ENCODE data around the gene MYL2.

Gene MYL2

DNA sequence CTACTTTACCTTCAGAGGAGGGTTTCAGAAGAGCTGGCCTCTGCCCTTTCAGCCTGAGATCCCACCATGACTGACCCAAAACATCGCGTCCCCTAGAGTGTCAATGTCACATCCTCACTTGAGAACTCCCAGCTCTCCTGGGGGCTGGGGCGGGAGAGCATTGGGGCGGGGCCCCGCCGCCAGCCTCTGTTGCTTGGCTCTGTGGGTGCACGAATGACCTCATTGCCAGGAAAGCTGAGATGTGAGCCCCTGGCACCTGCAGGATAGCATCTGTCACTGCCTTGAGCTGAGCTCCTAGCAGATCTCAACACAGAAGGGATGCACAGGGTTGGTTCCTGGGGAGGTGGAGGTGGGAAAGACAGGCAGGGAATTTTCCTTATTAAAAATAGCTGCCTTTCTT, 20.6 kb upstream of the MYL2 start:
- Histone ChIP-seq H3K36me3 (ENCODE audit: insufficient read depth, low read length) (no peaks in the 10 kb centered on the region), H2AFZ (ENCODE audit: low read length, unreplicated experiment) (no peak overlapping the region), H3K79me2 (ENCODE audit: control insufficient read depth, insufficient read depth, low read length, unreplicated experiment) (no peaks in the 10 kb centered on the region), H3K4me1 (ENCODE audit: control insufficient read depth, insufficient read depth, low read length, unreplicated experiment) (no peaks in the 10 kb centered on the region), H3K27me3 (ENCODE audit: insufficient read depth, low read length) (peaks cover 68% of the 10 kb centered on the region), H3K4me3 (ENCODE audit: low read depth, low read length) (no peak overlapping the region), H3K27ac (ENCODE audit: low read depth, low read length) (no peak overlapping the region)

DNA sequence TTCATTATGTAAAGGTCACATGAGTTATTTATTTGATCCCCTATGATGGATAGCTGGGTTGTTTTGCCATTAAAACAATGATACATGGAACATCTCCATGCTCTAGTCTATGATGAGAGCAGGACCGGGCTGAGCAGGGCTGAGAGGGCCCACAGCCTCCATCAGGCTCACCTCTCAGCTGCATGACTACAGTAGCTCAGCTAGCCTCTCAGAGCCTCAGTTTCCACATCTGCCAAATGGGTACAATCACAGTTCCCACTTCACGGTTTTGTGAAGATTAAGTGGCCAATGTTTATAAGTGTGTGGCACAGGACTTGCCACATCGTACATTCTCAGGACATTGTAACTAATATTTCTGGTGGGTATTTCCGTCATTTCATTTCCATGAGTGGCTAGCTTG, 19.9 kb upstream of the MYL2 start:
- Histone ChIP-seq H3K79me2 (ENCODE audit: control insufficient read depth, insufficient read depth, low read length, unreplicated experiment) (no peaks in the 10 kb centered on the region), H3K4me3 (ENCODE audit: low read depth, low read length) (no peak overlapping the region), H3K4me1 (ENCODE audit: control insufficient read depth, insufficient read depth, low read length, unreplicated experiment) (no peaks in the 10 kb centered on the region), H2AFZ (ENCODE audit: low read length, unreplicated experiment) (no peak overlapping the region), H3K27ac (ENCODE audit: low read depth, low read length) (no peak overlapping the region), H3K36me3 (ENCODE audit: insufficient read depth, low read length) (no peaks in the 10 kb centered on the region), H3K27me3 (ENCODE audit: insufficient read depth, low read length) (peaks cover 65% of the 10 kb centered on the region)

DNA sequence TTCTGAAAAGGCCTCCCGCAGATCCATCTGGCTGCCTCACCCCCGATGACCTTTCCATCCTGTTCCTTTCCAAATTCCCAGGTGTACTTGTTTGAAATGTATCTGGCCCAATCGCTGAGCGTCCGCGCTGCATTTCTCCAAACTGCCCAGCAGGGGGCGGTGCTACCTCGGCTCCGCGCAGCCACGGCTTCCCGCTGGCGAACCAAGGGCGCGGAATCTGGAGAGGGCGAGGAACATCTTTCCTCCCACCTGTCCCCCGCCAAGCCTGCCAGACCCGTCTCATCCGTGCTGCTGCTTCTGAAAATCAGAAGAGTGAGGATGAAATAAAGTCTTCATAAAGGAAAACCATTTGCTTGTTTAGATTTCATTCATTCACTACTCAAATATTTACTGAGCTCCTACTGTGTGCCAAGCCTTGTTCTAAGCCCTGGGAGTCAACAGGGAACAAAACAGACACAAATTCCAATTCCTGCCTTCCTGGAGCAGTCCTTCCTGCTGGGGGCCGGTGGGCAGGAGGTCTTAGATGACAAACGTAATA, 16.8 kb upstream of the MYL2 start:
- Histone ChIP-seq H3K36me3 (ENCODE audit: insufficient read depth, low read length) (no peaks in the 10 kb centered on the region), H3K79me2 (ENCODE audit: control insufficient read depth, insufficient read depth, low read length, unreplicated experiment) (no peaks in the 10 kb centered on the region), H3K4me3 (ENCODE audit: low read depth, low read length) (no peak overlapping the region), H2AFZ (ENCODE audit: low read length, unreplicated experiment) (peak overlapping the region; percentile 2), H3K27ac (ENCODE audit: low read depth, low read length) (no peak overlapping the region), H3K27me3 (ENCODE audit: insufficient read depth, low read length) (peaks cover 36% of the 10 kb centered on the region), H3K4me1 (ENCODE audit: control insufficient read depth, insufficient read depth, low read length, unreplicated experiment) (no peaks in the 10 kb centered on the region)

DNA sequence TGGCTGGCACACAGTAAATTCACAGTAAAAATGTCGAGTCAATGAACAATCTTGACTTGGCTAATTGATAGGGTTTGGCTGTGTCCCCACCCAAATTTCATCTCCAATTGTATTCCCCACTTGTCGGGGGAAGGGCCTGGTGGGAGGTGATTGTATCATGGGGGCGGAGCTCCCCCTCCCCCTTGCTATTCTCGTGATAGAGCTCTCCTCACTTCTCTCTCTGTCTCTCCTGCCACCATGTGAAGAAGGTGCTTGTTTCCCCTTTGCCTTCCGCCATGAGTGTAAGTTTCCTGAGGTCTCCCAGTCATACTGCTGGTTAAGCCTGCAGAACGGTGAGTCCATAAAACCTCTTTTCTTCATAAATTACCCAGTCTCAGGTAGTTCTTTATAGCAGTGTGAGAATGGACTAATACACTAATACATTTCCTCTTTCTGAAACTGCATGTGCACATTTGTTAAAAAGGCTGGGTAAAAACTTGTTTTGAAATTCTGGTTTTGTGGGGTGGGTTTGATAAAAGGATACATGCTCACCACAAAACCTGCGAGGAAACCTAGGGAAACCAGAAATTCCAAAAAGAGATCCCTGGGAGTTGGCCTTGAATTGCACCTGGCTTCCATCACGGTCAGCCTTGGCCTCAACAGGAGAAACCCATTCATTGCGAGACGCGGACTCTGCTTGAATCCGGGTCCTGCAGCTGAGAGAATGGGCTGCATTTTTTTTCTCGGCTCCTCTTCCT, 16.2 kb upstream of the MYL2 start:
- Histone ChIP-seq H3K27me3 (ENCODE audit: insufficient read depth, low read length) (peaks cover 34% of the 10 kb centered on the region), H3K4me1 (ENCODE audit: control insufficient read depth, insufficient read depth, low read length, unreplicated experiment) (no peaks in the 10 kb centered on the region), H2AFZ (ENCODE audit: low read length, unreplicated experiment) (no peak overlapping the region), H3K27ac (ENCODE audit: low read depth, low read length) (no peak overlapping the region), H3K36me3 (ENCODE audit: insufficient read depth, low read length) (no peaks in the 10 kb centered on the region), H3K79me2 (ENCODE audit: control insufficient read depth, insufficient read depth, low read length, unreplicated experiment) (no peaks in the 10 kb centered on the region), H3K4me3 (ENCODE audit: low read depth, low read length) (no peak overlapping the region)

DNA sequence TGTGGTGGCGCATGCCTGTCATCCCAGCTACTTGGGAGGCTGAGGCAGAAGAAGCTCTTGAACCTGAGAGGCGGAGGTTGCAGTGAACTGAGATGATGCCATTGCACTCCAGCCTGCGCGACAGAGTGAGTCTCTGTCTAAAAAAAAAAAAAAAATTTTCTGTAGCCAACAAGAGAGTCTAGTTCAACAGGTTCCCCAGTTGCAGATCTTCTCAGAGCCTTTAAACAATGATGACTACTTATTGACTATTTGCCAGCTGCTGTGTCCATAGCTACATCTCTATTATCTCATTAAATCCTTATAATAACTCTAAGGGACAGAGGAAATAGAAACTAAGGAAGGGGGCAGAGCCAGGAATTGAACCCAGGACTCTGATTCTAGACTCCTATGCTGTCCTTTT, 15.2 kb upstream of the MYL2 start:
- Histone ChIP-seq H3K79me2 (ENCODE audit: control insufficient read depth, insufficient read depth, low read length, unreplicated experiment) (no peaks in the 10 kb centered on the region), H3K4me3 (ENCODE audit: low read depth, low read length) (no peak overlapping the region), H3K36me3 (ENCODE audit: insufficient read depth, low read length) (no peaks in the 10 kb centered on the region), H3K27ac (ENCODE audit: low read depth, low read length) (no peak overlapping the region), H3K27me3 (ENCODE audit: insufficient read depth, low read length) (peaks cover 25% of the 10 kb centered on the region), H3K4me1 (ENCODE audit: control insufficient read depth, insufficient read depth, low read length, unreplicated experiment) (no peaks in the 10 kb centered on the region), H2AFZ (ENCODE audit: low read length, unreplicated experiment) (no peak overlapping the region)

DNA sequence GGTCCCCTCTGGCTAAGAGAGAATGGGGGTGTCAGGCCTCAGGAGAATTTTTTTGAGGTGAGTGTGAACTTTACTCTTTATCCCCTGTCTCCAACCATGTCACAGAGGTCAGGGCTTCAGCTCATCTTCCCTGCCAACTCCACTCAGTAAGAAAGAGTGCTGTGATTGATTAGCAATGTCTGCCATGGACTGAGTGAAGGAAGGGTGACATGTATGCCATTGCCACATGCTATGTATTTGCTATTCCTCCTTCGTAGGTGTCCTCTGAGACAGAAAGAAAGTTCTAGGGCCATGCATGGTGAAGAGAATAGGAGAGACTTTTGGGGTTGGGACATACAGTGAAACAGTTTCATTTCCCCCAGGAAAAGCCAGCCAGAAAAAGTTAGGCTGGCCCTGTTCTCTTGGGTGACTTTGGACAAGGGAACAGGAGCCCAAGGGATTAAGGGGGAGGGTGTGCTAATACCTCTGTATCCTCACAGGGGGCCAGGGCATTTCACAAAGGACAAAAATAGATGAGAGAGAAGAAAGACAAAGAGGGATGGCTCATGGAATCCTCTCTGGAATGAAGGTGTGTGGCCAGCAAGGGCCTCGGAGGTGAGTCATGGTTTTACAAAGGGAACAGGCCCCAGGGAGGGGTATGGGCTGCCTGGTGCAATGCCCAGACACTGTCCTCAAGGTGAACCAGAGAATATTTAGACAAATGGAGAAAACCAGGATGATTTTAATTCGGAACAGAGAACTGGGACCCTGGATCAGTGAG, 13.9 kb upstream of the MYL2 start:
- H2AFZ ChIP-seq (ENCODE audit: low read length, unreplicated experiment): no peak overlapping the region
- H3K4me3 ChIP-seq (ENCODE audit: low read depth, low read length): no peak overlapping the region
- no peaks in the 10 kb centered on the region for H3K36me3 ChIP-seq (ENCODE audit: insufficient read depth, low read length)
- H3K27ac ChIP-seq (ENCODE audit: low read depth, low read length): no peak overlapping the region
- no peaks in the 10 kb centered on the region for H3K79me2 ChIP-seq (ENCODE audit: control insufficient read depth, insufficient read depth, low read length, unreplicated experiment)
- H3K27me3 ChIP-seq (ENCODE audit: insufficient read depth, low read length): peaks cover 17% of the 10 kb centered on the region
- no peaks in the 10 kb centered on the region for H3K4me1 ChIP-seq (ENCODE audit: control insufficient read depth, insufficient read depth, low read length, unreplicated experiment)

DNA sequence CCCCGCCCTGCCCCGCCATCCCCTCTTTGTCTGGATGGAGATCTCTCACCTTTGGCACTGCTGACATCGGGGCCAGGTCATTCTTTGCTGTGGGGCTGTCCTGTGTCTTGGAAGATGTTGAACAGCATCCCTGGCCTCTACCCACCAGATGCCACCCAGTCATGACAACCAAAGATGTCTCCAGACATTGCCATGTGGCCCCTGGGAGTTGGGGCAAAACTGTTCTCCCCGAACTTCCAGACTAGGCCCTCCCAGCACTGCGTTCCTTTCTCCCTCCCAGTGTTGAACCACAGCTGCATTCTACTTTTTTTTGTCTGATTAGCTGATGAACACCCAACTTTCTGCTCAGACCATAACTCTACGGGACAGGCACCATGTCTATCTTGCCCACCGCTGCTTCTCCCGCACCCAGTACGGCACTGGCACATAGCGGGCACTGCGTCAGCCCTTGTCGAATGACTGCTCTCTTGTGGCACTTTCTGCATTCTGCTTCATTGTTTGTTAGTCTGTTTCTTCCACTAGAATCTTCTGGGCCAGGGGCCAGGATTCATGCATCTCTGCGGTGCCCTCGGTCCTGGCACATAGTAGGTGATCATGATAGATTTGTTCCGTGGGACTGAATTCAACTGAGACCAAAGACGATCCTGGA, 13.1 kb upstream of the MYL2 start:
- peaks cover 13% of the 10 kb centered on the region for H3K27me3 ChIP-seq (ENCODE audit: insufficient read depth, low read length)
- H3K27ac ChIP-seq (ENCODE audit: low read depth, low read length): no peak overlapping the region
- no peak overlapping the region for H2AFZ ChIP-seq (ENCODE audit: low read length, unreplicated experiment)
- no peaks in the 10 kb centered on the region for H3K79me2 ChIP-seq (ENCODE audit: control insufficient read depth, insufficient read depth, low read length, unreplicated experiment)
- H3K36me3 ChIP-seq (ENCODE audit: insufficient read depth, low read length): no peaks in the 10 kb centered on the region
- no peak overlapping the region for H3K4me3 ChIP-seq (ENCODE audit: low read depth, low read length)
- no peaks in the 10 kb centered on the region for H3K4me1 ChIP-seq (ENCODE audit: control insufficient read depth, insufficient read depth, low read length, unreplicated experiment)

DNA sequence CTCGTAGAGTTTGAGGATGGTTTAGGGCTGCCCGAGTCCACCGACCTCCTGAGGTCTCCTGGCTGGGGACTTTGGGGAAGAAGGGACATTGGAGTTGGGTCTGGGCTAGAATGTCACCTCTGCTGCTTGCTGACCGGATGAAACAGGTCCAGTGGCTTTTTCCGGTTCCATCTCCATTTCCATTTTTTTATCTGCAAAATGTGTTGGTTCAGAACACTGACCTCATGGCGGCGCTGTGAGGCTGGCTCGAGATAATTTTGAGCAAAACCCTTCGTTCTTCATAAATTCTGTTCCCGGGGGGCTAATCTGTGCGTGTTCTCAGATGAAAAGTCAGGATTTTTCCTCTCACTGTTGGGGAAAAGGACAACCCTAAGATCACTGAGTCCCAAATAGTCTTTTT, 11.7 kb upstream of the MYL2 start:
- H3K27me3 ChIP-seq (ENCODE audit: insufficient read depth, low read length): peaks cover 10% of the 10 kb centered on the region
- no peak overlapping the region for H2AFZ ChIP-seq (ENCODE audit: low read length, unreplicated experiment)
- H3K4me3 ChIP-seq (ENCODE audit: low read depth, low read length): no peak overlapping the region
- no peaks in the 10 kb centered on the region for H3K36me3 ChIP-seq (ENCODE audit: insufficient read depth, low read length)
- H3K79me2 ChIP-seq (ENCODE audit: control insufficient read depth, insufficient read depth, low read length, unreplicated experiment): no peaks in the 10 kb centered on the region
- no peaks in the 10 kb centered on the region for H3K4me1 ChIP-seq (ENCODE audit: control insufficient read depth, insufficient read depth, low read length, unreplicated experiment)
- H3K27ac ChIP-seq (ENCODE audit: low read depth, low read length): no peak overlapping the region

DNA sequence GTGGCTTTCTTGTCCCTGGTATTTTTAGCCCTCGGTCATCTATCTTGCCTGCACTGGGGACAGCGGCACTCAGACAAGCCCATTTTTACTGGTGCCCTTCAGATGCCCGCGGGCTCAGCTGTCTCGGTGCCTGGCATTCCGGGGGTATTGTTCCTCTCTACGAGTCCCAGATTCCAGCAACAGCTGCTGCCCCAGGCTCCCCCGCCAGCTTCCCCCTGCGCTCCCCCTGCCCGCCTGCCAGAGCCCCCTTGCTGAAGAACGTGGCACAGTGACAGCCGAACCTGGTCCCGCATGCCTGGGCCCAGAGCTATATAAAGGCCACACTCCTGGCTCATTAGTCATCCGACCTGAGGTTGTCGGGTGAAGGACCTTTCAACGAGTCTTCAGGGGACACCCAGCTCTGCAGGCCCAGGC, 10.9 kb upstream of the MYL2 start:
- H3K4me1 ChIP-seq (ENCODE audit: control insufficient read depth, insufficient read depth, low read length, unreplicated experiment): no peaks in the 10 kb centered on the region
- no peaks in the 10 kb centered on the region for H3K36me3 ChIP-seq (ENCODE audit: insufficient read depth, low read length)
- H3K27ac ChIP-seq (ENCODE audit: low read depth, low read length): no peak overlapping the region
- H3K79me2 ChIP-seq (ENCODE audit: control insufficient read depth, insufficient read depth, low read length, unreplicated experiment): no peaks in the 10 kb centered on the region
- H3K27me3 ChIP-seq (ENCODE audit: insufficient read depth, low read length): peaks cover 8% of the 10 kb centered on the region
- H3K4me3 ChIP-seq (ENCODE audit: low read depth, low read length): no peak overlapping the region
- H2AFZ ChIP-seq (ENCODE audit: low read length, unreplicated experiment): no peak overlapping the region

DNA sequence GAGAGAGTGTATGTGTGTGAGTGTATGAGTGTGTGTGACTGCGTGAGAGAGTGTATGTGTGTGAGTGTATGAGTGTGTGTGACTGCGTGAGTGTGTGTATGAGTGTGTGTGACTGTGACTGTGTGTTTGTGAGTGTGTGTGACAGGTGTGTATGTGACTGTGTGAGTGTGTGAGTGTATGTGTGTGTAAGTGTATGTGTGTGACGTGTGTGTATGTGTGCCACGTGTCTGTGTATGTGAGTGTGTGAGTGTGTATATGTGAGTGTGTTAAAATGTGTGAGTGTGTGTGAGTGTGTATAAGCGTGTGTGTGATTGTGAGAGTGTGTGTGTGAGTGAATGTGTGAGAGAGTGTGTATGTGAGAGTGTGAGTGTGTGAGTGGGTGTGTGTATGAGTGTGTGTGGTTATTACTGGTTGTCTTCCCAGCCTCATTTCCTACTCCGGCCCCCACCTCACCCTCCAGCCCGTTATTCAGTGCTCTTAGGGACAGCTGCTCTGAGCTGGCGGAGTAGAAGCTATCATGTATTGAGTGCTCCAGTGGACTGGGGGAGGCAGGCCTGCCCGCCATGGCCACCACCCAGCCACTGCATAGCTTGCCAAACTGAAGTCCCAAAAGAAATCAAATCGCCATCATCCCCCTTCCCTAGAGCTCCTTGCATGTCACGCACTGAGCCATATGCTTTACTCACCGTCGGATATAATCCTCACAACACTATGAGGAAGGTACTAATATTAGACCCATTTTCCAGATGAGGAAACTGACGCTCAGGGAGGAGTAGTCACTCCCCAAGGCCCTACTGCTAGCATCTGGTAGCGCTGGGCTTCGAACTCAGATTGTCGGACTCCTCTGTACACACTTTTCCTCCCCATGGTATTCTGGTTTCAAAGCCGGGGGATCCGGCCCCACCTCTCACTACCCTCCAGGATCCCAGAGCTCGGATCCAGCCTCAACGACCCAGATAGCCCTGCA, 10.3 kb upstream of the MYL2 start:
- no peak overlapping the region for H2AFZ ChIP-seq (ENCODE audit: low read length, unreplicated experiment)
- H3K79me2 ChIP-seq (ENCODE audit: control insufficient read depth, insufficient read depth, low read length, unreplicated experiment): no peaks in the 10 kb centered on the region
- H3K27me3 ChIP-seq (ENCODE audit: insufficient read depth, low read length): peaks cover under 1% of the 10 kb centered on the region
- H3K4me1 ChIP-seq (ENCODE audit: control insufficient read depth, insufficient read depth, low read length, unreplicated experiment): no peaks in the 10 kb centered on the region
- H3K4me3 ChIP-seq (ENCODE audit: low read depth, low read length): no peak overlapping the region
- H3K36me3 ChIP-seq (ENCODE audit: insufficient read depth, low read length): no peaks in the 10 kb centered on the region
- no peak overlapping the region for H3K27ac ChIP-seq (ENCODE audit: low read depth, low read length)
